Loucy (cell line): Measurements from ENCODE around the gene BRCC3.

Source experiments
- H2AFZ ChIP-seq: fragments of 200-600 bp; sonication (generic); 2 replicates; pipeline ENCODE4 v1.6.0; 2016; ENCODE audit warnings: antibody characterized with exemption, mild to moderate bottlenecking, low read length, moderate library complexity
- H3F3A ChIP-seq: fragments of 200-600 bp; 2 replicates; pipeline ENCODE4 v1.6.0; 2016; ENCODE audit warnings: antibody characterized with exemption, low read depth, mild to moderate bottlenecking
- H3K27me3 ChIP-seq: fragments of 200-600 bp; sonication (generic); 2 replicates; pipeline ENCODE4 v1.6.1; 2014; ENCODE audit warnings: low read length, mild to moderate bottlenecking; ENCODE audit not compliant: insufficient read depth, poor library complexity, severe bottlenecking
- H3K36me3 ChIP-seq: fragments of 200-600 bp; sonication (generic); 2 replicates; pipeline ENCODE4 v1.6.1; 2016; ENCODE audit warnings: low read length; ENCODE audit not compliant: insufficient read depth
- H3K4me1 ChIP-seq: fragments of 200-600 bp; sonication (generic); 2 replicates; pipeline ENCODE4 v1.5.1; 2014; ENCODE audit warnings: low read length, mild to moderate bottlenecking; ENCODE audit not compliant: insufficient read depth, poor library complexity, severe bottlenecking
- H3K4me2 ChIP-seq: fragments of 200-600 bp; sonication (generic); 2 replicates; pipeline ENCODE4 v1.6.0; 2014; ENCODE audit warnings: antibody characterized with exemption, low read length, low read depth, mild to moderate bottlenecking; ENCODE audit not compliant: poor library complexity, severe bottlenecking
- H3K4me3 ChIP-seq: fragments of 200-600 bp; sonication (generic); 2 replicates; pipeline ENCODE4 v1.5.1; 2014; ENCODE audit warnings: low read length, mild to moderate bottlenecking, mixed read lengths; ENCODE audit not compliant: poor library complexity, severe bottlenecking
- H3K79me2 ChIP-seq: fragments of 200-600 bp; sonication (generic); 2 replicates; pipeline ENCODE4 v1.6.1; 2014; ENCODE audit warnings: low read length; ENCODE audit not compliant: insufficient read depth
- H3K9ac ChIP-seq: fragments of 200-600 bp; sonication (generic); 2 replicates; pipeline ENCODE4 v1.6.0; 2014; ENCODE audit warnings: mild to moderate bottlenecking, low read depth, low read length, moderate library complexity; ENCODE audit not compliant: poor library complexity, severe bottlenecking
- H3K9me2 ChIP-seq: fragments of 200-600 bp; sonication (generic); replicated peaks from 2 replicates; pipeline ENCODE4 v1.6.1; 2016; ENCODE audit warnings: low read depth, low read length, mixed read lengths
- H3K9me3 ChIP-seq: fragments of 200-600 bp; sonication (generic); 2 replicates; pipeline ENCODE4 v1.6.1; 2014; ENCODE audit warnings: mild to moderate bottlenecking, antibody characterized with exemption, low read length, low read depth; ENCODE audit not compliant: insufficient read depth
- H4K20me1 ChIP-seq: fragments of 200-600 bp; sonication (generic); 2 replicates; pipeline ENCODE4 v1.6.0; 2014; ENCODE audit warnings: antibody characterized with exemption, low read length, mild to moderate bottlenecking; ENCODE audit not compliant: insufficient read depth, poor library complexity, severe bottlenecking
- CTCF ChIP-seq: fragments of 200-600 bp; sonication (generic); conservative IDR thresholded peaks from 2 replicates; pipeline ENCODE4 v1.5.1; 2014; ENCODE audit warnings: mild to moderate bottlenecking, antibody characterized with exemption, low read length
- EZH2phosphoT487 ChIP-seq: fragments of 200-600 bp; IDR thresholded peaks from 2 replicates; pipeline ENCODE4 v1.6.1; 2018; ENCODE audit warnings: antibody characterized with exemption, mild to moderate bottlenecking, moderate library complexity, borderline replicate concordance

BRCC3 gene

GRCh38 chrX:155028129-155028528 lies 43.2 kb upstream of the BRCC3 start:
- H3F3A ChIP-seq, result peaks cover 8% of the 10 kb centered on the region
- peaks cover 11% of the 10 kb centered on the region for H3K4me1 ChIP-seq
- H2AFZ ChIP-seq, result no peak overlapping the region; the same call in 1 of the 2 replicates
- peak overlapping the region; percentile 100 for H3K4me3 ChIP-seq
- H3K9me2 ChIP-seq, result no peaks in the 10 kb centered on the region
- no peaks in the 10 kb centered on the region for H4K20me1 ChIP-seq
- TF ChIP-seq CTCF (peak; percentile 28; the same call in 1 of the 2 replicates), EZH2phosphoT487 (no peak)
- peak overlapping the region; percentile 97 for H3K4me2 ChIP-seq
- H3K9me3 ChIP-seq, result no peaks in the 10 kb centered on the region
- H3K9ac ChIP-seq, result peak overlapping the region; percentile 95
- H3K36me3 ChIP-seq, result no peaks in the 10 kb centered on the region
- no peaks in the 10 kb centered on the region for H3K27me3 ChIP-seq
- H3K79me2 ChIP-seq, result peaks cover 36% of the 10 kb centered on the region

- Histone ChIP-seq H3K79me2 (peaks cover 36% of the 10 kb centered on the region), H3K4me3 (peak overlapping the region; percentile 100), H3F3A (peaks cover 8% of the 10 kb centered on the region), H3K9ac (peak overlapping the region; percentile 95), H3K36me3 (peaks cover 4% of the 10 kb centered on the region; the same call in 1 of the 2 replicates), H3K4me1 (peaks cover 11% of the 10 kb centered on the region), H3K9me2 (no peaks in the 10 kb centered on the region), H4K20me1 (no peaks in the 10 kb centered on the region), H3K27me3 (no peaks in the 10 kb centered on the region), H3K4me2 (peak overlapping the region; percentile 97), H3K9me3 (no peaks in the 10 kb centered on the region), H2AFZ (no peak overlapping the region)
- TF ChIP-seq EZH2phosphoT487 (no peak), CTCF (no peak)
These were observed 42.4 kb upstream of the BRCC3 start for GRCh38 chrX:155028877-155029291.

GRCh38 chrX:155031657-155032056 lies 39.7 kb upstream of the BRCC3 start:
- H3K4me2 ChIP-seq, result no peak overlapping the region
- no peaks in the 10 kb centered on the region for H3K9me2 ChIP-seq
- no peaks in the 10 kb centered on the region for H3K27me3 ChIP-seq
- H3K9me3 ChIP-seq, result 0 out of 2 replicates have a peak, but pooled peaks cover 5% of the 10 kb centered on the region
- no peak overlapping the region for H2AFZ ChIP-seq
- H3K9ac ChIP-seq, result no peak overlapping the region
- peaks cover 43% of the 10 kb centered on the region for H3K79me2 ChIP-seq
- H3K4me3 ChIP-seq, result no peak overlapping the region
- TF ChIP-seq CTCF, result no peak
- TF ChIP-seq EZH2phosphoT487, result no peak
- H3F3A ChIP-seq, result peaks cover 8% of the 10 kb centered on the region
- peaks cover 11% of the 10 kb centered on the region for H3K4me1 ChIP-seq
- H4K20me1 ChIP-seq, result no peaks in the 10 kb centered on the region
- peaks cover 14% of the 10 kb centered on the region; the same call in 1 of the 2 replicates for H3K36me3 ChIP-seq
